Uterus (tissue), 2 donors: ENCODE results near the gene SLC7A14.

Experiments
- POLR2A ChIP-seq, 2 donors: fragments of 450-650 bp; IDR thresholded peaks; one replicate each; pipeline ENCODE4 v1.6.1; 2016; ENCODE audit warnings: antibody characterized with exemption in 2 of 2, mild to moderate bottlenecking in 1 of 2, moderate library complexity in 1 of 2
- TF ChIP-seq, protein P1 (sequence below), 4 experiments: fragments of 200-600 bp in 2 of 4; fragments of 450-650 bp in 2 of 4; sonication (generic) in 2 of 4; IDR thresholded peaks; one replicate each; pipeline ENCODE4 v1.5.1; 2016 to 2019; ENCODE audit warnings: antibody characterized with exemption in 4 of 4, mild to moderate bottlenecking in 2 of 4, moderate library complexity in 1 of 4

DNA sequence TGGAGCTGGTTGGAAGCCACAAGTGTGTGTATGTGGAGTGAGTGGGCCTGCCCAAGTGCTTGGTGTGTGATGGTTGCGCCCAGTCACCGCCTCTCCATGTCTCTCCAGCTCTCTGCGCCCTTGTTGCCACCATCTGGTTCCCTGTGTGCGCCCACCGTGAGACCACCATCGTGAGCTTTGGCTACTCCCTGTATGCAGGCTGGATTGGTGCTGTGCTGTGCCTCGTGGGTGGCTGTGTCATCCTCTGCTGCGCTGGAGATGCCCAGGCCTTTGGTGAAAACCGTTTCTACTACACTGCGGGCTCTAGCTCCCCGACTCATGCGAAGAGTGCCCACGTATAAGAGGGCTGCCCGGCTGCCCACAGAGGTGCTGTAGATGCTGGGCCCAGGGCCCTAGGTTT, 153.5 kb downstream of the SLC7A14 start:
- no peak for TF ChIP-seq POLR2A (IDR thresholded peaks at IDR 0.05)
- TF ChIP-seq, protein P1, sequence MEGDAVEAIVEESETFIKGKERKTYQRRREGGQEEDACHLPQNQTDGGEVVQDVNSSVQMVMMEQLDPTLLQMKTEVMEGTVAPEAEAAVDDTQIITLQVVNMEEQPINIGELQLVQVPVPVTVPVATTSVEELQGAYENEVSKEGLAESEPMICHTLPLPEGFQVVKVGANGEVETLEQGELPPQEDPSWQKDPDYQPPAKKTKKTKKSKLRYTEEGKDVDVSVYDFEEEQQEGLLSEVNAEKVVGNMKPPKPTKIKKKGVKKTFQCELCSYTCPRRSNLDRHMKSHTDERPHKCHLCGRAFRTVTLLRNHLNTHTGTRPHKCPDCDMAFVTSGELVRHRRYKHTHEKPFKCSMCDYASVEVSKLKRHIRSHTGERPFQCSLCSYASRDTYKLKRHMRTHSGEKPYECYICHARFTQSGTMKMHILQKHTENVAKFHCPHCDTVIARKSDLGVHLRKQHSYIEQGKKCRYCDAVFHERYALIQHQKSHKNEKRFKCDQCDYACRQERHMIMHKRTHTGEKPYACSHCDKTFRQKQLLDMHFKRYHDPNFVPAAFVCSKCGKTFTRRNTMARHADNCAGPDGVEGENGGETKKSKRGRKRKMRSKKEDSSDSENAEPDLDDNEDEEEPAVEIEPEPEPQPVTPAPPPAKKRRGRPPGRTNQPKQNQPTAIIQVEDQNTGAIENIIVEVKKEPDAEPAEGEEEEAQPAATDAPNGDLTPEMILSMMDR (IDR thresholded peaks at IDR 0.05) = no peak
